ENCODE measurements around the gene SERTAD2.
A peak's percentile ranks its signal among the peaks of the same experiment; 100 is the strongest.

SERTAD2 gene

GRCh38 chr2:64646007-64646880, 7.5 kb downstream of the SERTAD2 start:
- DNase-seq: peak; percentile 85

DNA sequence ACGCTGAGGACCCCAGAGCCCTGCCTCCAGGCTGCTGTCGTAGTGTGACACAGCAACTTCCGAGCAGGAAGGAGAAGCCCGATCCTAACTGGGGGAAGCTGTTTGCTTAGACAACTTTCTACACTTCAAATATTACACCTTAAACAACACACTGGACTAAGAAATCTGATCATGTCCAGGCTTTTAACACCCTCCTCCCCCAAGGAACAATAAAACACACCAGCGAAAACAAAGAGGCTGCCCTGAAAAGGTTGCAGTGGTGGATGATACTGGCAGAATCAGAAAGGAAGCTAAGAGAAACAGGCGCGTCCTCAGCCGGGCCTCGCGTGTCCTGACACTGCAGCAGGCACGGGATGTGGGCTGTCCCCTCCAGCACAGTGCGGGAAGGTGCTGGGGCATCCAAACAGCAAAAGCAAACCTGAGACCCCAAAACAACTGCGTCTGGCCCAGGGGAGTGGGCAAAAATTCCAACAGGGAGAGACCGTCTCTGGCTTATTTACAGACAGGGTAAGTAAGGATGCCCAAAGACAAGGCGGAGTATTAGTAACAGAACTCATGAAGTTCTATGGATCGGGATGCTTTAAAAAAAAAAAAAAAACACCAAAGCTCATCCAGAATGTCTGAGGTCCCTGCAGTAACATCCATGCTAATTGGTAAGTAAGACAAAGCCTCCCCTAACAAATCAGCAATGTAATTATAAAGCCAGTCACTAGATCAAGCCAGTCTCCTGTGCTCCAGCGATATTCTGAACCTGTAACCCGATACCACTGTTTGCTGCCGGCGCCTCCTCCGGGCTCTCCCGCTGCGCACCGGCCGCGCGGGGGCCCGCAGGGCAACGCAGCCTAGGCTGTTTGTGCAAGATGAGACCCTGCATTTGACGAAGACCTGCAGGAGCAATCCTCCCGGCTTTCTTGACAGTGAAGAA, 9.0 kb downstream of the SERTAD2 start:
- peak; percentile 35 for DNase-seq

DNA sequence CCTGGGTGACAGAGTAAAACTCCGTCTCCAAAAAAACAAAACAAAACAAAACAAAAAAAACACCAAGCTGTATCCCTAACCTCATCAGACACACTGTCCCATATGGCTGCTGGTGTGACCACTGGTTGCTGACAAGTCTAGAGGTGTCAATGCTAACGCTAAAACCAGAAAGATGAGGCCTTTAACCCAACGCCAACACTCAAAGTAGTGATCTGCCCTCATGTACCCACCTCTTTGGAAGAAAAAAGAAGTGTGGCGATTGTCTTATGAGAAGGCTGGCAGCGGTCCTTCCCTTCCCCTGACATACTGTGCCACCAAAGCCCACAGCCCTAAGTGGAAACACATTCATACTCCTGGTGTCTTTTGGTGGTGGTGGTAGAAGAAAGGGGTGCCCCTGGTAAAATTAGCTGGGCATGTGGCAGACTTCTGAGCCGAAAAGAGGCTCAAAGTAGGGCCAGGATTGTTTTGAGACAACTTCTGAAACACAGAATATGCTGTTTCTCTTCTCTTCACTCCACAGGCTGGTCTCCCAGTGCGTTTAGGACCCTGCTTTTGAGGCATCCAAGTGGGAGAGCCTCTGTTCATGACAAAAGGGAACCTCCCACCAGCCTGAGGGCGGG, 9.8 kb downstream of the SERTAD2 start:
- no peak for DNase-seq

GRCh38 chr2:64641599-64641998, 12.1 kb downstream of the SERTAD2 start:
- no peak for DNase-seq

DNA sequence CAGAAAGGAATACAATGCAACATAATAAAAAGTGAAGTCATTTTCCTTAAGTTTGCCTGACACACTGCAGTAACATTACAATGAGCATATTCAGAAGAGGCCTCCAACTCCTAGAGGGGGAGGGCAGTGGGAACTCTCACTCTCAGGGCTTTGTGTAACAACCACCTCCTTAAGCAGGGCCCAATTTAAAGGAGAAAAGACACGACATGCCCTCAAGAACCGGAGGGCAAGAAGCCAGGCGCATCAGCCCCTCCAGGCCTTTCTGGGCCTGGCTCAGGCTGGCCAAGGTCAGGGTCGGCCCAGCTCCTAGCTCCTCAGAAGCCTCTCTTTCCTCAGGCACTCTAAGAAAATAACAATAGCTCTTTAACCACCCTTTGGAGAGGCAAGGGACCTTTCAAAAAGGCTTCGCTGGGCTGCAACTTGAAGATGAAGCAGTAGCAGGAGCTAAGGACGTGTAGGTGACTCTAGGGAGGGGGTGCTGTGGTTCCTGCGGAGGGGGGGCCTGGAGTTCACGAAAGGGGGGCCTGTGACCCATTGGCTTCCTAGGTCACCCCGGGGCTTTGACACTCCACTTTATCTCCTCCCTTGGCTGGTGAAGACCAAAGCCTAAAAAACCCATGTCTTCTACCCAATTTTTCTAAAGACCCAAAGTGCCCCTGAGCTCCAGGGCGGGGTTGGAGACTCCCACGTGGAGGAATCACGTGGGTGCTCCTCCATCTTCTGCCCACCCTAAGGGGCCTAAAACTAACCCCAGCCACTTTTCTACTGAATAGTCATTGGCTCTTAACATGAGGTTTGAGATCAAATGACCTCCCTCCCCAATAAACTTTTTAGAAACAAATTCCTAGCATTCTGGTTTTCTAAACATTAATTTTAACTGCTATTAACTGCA, 13.3 kb downstream of the SERTAD2 start:
- DNase-seq: no peak

- no peak for DNase-seq
Observed at GRCh38 chr2:64639691-64640090, 14.0 kb downstream of the SERTAD2 start.

GRCh38 chr2:64638502-64639120, 15.1 kb downstream of the SERTAD2 start:
- no peak for DNase-seq

GRCh38 chr2:64637931-64638330, 15.8 kb downstream of the SERTAD2 start:
- no peak for DNase-seq

DNA sequence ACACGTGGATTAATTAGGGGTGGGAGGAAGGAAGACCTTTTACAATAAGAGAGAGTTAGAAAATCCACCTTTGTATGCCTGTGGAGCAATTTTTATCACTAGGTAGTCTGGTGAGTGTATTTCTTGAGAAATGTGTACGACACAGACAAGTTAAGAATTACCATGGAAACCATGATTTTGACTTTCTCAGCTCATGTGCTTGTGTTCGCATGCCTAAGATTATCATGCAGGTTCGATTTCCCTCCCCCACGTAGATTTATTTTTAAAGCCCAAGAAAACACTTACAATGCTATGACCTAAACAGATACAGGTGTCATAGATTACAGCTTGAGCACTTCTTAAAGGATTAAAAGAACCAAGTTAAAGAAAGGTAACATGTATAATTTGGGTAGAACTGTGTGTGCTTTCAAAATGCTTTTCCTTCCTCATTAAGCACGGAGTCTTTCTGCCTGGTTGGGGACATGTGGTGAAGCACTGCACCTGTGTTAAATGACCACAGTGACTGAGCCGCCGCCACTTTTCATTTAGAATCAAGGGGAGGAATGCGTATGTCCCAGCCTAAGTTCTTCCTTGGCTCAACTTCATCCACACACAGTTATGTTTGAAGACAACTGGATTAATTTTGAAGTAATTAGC, 16.6 kb downstream of the SERTAD2 start:
- DNase-seq: no peak

DNA sequence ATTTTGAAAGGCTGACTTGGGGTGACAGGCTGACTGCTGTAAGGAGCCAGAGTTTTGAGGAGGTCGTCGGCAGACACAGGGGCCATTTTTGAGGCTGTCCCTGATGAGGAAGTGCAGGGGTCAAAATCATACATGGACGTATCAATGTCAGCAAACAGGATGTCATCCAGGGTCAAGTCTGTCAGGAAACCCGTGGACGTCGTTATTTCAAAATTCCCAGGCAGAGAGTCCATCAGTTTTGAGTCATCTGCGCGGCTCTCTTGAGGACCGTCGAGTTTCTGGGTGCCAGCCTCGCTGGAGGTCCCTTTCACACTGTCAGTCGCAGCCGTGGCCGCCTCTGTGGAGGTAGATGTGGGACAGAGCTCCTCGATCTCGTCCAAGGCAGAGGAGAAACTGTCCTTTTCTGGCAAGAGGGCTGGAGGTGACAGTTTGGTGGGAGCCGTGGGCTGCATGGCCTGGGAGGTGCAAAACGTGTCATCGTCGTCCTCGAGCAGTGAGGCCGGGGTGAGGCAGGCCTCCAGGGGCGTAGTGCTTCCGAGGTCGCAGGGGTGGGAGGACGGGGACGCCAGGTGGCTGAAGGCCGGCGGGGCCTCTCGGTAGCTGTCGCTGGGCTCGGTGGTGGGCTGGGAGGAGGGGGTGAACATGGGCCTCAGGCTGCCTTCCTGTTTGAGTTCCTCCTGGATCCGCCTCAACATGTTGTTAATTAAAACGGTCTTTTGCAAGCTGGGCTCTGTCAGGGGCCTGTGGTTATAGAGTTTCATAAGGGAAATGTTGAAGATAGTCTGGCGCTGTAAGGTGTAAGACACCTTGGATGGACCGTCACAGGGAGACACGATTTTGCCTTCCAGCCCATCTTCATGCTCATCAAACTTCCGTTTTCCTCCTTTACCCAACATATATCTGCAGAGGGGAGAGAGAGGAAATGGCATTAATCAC, 17.5 kb downstream of the SERTAD2 start:
- no peak for DNase-seq

- no peak for DNase-seq
Observed at GRCh38 chr2:64634345-64635267, 19.1 kb downstream of the SERTAD2 start.

GRCh38 chr2:64632835-64633819, 20.6 kb downstream of the SERTAD2 start:
- no peak for DNase-seq

- DNase-seq: no peak
Observed at GRCh38 chr2:64631771-64632170, 21.9 kb downstream of the SERTAD2 start.

GRCh38 chr2:64630752-64631151, 23.0 kb downstream of the SERTAD2 start:
- DNase-seq: no peak

- no peak for DNase-seq
Observed at GRCh38 chr2:64629875-64630274, 23.8 kb downstream of the SERTAD2 start.

DNA sequence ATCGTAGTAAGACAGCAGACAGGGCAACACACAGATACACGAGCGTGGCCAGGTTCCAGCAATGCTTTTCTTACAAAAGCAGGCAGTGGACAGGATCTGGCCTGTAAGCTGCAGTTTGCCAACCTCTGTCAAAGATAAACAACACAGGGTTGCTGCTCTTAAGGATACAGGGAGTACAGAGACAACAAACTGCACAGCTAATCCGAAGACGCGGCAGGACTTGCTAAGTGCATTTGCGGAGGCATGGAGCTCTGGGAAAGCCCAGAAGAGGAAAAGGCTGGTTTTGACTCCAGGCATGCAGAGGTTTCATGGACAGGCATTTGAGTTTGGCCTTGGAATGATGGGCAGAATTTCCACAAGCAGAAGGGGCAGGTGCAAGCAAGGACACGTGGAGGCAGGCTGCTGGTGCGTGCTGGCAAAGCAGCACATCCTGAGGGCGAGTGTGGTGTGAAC, 24.4 kb downstream of the SERTAD2 start:
- no peak for DNase-seq

Data from CD4-positive, alpha-beta T cell treated with Interleukin-12 subunit alpha and Interleukin-12 subunit beta, for 1 hour (primary cell).